HuH-7.5 (cell line): ENCODE results near the gene OPHN1.
"Not testable (repeated sequence)": the region's sequence is repeated elsewhere in the genome, so short reads cannot be mapped to it uniquely, and the experiment has no call there.

Experiments
- DNase-seq: peaks from one replicate; pipeline ENCODE4 v3.0.0; 2011; ENCODE audit warnings: low spot score

Gene OPHN1

GRCh38 chrX:68421636-68422035 is 11.7 kb downstream of the OPHN1 start:
- DNase-seq, result no peak

DNA sequence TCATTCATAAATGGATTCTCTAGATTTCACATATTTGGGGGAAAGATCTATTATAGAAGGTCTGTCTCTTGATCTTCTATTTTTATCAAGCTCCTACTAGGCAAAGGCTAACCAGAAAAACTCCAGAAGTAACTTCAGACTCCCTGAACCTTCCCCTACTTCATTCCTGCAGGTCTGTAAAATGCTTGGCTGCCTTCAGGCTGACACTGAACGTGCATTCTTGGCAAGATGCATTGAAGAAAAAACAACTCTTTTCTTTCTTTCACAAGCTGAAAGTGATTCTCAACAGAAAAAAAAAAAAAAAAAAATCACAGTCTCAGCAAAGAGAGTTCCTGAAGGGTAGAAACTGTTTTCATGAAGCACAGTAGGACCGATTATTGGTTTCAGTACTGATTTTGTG is 12.7 kb downstream of the OPHN1 start:
- DNase-seq, result no peak

DNA sequence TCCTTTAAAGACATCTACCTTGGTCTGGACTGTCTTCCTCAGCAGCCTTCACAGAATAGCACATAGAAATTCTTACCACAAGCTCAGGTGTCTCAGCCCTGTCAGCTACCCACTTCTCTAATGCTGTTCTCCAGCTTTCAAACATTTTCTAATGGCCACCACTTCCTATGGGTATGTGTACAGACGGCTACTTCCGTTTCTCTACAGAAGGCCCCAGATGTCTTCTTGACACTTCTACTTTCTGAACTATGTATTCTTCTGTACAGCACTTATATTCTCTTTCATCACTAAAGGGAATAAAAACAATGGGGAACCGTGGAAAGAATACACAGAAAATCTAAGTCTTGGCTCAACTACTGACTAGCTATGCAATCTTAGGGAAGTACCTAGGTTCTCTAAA is 13.3 kb downstream of the OPHN1 start:
- DNase-seq, result no peak

GRCh38 chrX:68417651-68418050 is 15.6 kb downstream of the OPHN1 start:
- no peak for DNase-seq

- DNase-seq, result no peak
Observed at GRCh38 chrX:68416592-68416991, 16.7 kb downstream of the OPHN1 start.

GRCh38 chrX:68415316-68415715 is 18.0 kb downstream of the OPHN1 start:
- DNase-seq, result no peak

DNA sequence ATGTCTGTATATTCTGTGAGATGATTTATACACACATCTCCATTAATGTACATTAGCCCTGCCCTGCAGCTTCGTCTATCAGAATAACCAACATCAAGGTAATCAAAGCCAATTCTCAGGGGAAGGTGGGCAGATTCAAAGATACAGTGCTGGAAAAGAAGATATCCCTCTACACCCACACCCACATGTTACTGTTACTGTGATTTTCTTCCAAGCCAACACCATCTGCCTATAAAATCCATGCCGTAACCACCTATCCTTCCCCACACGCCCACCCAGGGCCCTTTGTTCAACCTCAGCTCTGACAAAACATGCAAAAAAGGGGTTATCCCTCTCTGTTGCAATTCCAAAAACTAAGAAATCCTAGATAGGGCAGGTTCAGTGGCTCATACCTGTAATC is 20.0 kb downstream of the OPHN1 start:
- DNase-seq, result no peak

GRCh38 chrX:68411729-68412128 is 21.6 kb downstream of the OPHN1 start:
- no peak for DNase-seq

GRCh38 chrX:68409194-68409593 is 24.1 kb downstream of the OPHN1 start:
- no peak for DNase-seq

DNA sequence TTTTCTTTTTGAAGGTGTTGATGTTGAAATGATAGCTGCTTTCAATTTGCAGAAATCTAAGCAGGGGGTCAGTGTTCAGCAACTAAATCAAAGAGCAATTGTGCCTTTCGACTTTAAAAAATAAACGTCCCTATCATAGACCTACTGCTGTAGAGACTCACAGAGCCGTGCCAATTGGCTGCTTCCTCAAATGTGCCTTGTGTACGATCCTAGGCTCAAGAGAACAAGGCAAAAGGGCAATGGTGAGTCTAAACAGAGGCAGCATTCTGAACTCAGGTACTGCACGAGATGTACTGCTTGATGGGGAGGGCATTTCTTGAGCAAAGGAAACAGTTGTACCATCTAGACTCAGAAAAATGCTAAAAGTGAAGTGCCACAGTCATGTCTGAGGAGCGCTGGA is 29.8 kb downstream of the OPHN1 start:
- DNase-seq, result no peak

DNA sequence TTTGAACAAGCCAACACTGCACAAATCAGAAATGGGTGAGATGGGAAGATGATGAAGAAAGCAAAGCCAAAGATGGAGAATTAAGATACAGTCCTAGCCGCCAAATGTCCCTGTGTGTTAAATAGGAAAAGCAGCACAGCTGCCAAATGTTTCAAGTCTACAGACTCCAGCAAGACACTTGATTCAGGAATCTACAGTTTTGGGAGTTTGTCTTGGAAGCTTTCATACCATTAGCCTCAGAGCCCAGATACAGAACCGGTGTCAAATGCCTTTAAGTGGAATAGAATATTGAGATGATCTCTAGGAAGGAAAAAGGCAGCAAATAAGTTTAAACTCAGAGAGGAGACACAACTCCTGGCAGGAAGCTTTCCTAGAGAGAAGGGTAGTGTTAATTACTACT is 30.3 kb downstream of the OPHN1 start:
- DNase-seq, result no peak

- DNase-seq, result no peak
Observed at GRCh38 chrX:68402094-68402493, 31.2 kb downstream of the OPHN1 start.

DNA sequence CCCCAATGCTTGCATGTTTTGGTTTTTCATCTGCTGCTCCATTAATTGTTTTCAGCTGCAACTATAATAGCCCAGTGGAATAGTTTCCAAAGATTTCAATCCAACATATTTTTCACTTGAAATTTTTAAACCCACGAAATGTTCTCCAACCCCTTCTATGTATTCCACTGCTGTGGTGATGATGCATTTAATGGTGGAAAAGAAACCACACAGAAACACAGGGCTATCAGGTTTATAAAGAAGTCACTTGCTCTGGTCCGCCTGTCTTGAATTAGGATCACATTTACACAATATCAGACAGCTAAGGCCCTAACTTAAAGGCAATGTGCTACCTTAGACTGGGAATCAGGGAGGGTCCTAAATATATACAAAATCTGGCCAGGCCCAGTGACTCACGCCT is 35.0 kb downstream of the OPHN1 start:
- DNase-seq, result no peak

- no peak for DNase-seq
Observed at GRCh38 chrX:68396953-68397352, 36.3 kb downstream of the OPHN1 start.

GRCh38 chrX:68389419-68389960 is 43.8 kb downstream of the OPHN1 start:
- DNase-seq, result not testable (repeated sequence)

- no peak for DNase-seq
Observed at GRCh38 chrX:68387776-68388175, 45.5 kb downstream of the OPHN1 start.

DNA sequence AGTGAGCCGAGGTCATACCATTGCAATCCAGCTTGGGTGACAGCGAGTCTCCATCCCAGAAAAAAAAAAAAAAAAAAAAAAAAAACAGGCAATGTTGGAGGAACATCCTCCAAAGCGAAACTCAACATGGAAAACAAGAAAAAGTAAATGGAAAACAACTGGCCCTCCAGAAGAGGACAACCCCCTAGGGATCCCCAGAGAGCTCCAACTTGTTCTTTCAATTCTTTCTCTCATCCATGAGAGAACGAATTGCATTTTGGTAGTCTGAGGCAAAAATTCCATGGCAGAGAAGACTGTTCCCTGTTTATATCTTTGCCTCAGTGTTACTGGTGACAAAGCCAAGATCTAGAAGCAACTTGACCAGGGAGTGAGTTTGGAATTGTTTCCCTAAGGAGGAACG is 49.8 kb downstream of the OPHN1 start:
- no peak for DNase-seq

DNA sequence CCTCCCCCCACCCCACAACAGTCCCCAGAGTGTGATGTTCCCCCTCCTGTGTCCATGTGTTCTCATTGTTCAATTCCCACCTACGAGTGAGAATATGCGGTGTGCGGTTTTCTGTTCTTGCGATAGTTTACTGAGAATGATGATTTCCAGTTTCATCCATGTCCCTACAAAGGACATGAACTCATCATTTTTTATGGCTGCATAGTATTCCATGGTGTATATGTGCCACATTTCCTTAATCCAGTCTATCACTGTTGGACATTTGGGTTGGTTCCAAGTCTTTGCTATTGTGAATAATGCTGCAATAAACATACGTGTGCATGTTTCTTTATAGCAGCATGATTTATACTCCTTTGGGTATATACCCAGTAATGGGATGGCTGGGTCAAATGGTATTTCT is 55.7 kb downstream of the OPHN1 start:
- not testable (repeated sequence) for DNase-seq

DNA sequence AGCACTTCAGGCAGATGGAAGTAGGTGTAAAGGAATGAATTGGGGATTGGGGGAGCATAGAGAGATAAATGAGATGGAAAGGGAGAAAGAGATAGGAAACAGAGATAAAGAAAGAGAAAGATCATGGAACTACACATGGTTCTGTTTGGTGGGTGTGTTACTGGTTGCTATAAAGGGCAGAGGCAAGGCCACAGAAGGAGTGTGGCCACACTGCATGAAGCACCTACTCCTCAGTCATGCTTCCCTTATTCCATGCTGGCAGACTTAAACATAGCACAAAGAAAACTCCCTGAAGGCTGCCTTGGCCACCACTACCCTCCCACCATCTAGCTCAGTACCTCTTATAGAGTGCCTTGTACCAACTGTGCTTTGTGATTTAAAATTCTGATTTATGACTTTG is 56.9 kb downstream of the OPHN1 start:
- no peak for DNase-seq

DNA sequence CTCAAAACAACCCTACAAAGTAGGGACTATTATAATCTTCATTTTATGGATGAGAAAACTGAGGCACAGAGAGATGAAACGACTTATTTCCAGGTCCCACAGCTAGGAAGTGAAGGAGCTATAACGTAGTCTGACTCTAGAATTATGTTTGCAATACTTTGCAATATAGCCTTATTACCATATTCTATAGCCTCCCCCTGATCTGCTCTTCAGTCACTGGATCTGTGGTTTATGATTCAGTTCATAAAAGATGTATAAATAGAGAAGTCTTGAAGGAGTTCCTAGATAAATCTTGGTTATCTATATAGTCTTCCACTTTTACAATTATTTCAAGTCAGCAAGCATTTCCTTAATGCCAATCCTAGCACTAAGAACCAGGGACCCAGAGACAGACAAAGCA is 57.5 kb downstream of the OPHN1 start:
- no peak for DNase-seq

DNA sequence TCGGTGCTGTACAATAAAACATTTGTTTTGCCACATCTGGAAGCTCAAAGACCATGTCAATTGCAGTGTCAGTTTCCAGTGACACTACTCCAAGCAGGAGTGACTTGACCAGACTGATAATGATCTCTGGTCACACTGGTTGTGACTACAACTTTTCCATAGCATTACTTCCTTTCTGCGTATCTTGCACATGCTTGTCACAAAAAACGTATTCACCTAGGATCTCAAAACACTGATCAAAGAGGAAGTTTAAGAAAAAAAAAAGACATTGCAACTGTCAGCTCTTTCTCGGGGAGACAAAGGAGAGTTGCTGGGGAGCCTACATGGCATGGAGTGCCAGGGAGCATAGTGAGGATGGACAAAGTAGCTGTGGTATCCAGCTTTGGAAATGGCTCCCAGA is 60.6 kb downstream of the OPHN1 start:
- DNase-seq, result no peak

- no peak for DNase-seq
Observed at GRCh38 chrX:68369559-68369958, 63.7 kb downstream of the OPHN1 start.

- DNase-seq, result no peak
Observed at GRCh38 chrX:68365341-68365740, 68.0 kb downstream of the OPHN1 start.

- no peak for DNase-seq
Observed at GRCh38 chrX:68363984-68364383, 69.3 kb downstream of the OPHN1 start.

DNA sequence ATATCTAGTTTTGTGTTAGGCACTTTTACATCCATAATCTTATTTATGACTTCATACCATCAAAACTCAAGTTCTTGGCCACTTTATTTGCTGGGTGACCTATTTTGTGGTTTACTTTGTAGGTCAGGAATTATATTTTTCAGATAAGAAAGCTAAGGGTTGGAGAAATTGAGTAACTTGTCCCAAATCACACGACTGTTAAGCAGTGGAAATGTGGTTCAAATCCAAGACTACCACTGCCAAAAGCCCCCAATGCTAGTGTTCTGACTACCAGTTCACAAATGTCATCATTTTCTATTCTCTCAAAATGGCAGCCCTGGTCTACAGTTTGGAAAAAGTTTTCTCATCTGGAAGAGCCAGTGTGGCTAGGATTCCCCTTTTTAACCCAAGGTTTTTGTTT is 74.6 kb downstream of the OPHN1 start:
- DNase-seq, result no peak
